Heart right ventricle (tissue), 16 donors: Measurements from ENCODE around the gene CPOX. TPM values are rescaled to one million over a fixed set of nuclear protein-coding genes. Genes with fewer than 3 reads are reported as not detected.
"Not testable (repeated sequence)": the region's sequence is repeated elsewhere in the genome, so short reads cannot be mapped to it uniquely, and the experiment has no call there.

Experiments used
- ATAC-seq, 8 donors: fragments of 200-7000 bp; cut with Tn5 transposase; one replicate each; pipeline ENCODE4 v1.9.1; 2020; ENCODE audit warnings: mild to moderate bottlenecking in 8 of 8, moderate library complexity in 8 of 8, moderate number of reproducible peaks in 1 of 8
- DNase-seq, 2 donors: peaks; one replicate each; pipeline ENCODE4 v3.0.0-alpha.2; 2020
- H3K27ac ChIP-seq, 10 donors: fragments of 200-600 bp; sonication (generic) in 2 of 10; one replicate each; pipeline versions ENCODE4 v1.5.0 to v1.8.0; 2020 to 2022; ENCODE audit warnings: mild to moderate bottlenecking in 3 of 10
- H3K27me3 ChIP-seq, 7 donors: fragments of 200-600 bp; one replicate each; pipeline ENCODE4 v1.8.0; 2021 to 2022; ENCODE audit warnings: mild to moderate bottlenecking in 2 of 7
- H3K36me3 ChIP-seq, 9 donors: fragments of 200-600 bp; sonication (generic) in 1 of 9; one replicate each; pipeline versions ENCODE4 v1.5.0 to v1.8.0; 2020 to 2022; ENCODE audit warnings: mild to moderate bottlenecking in 2 of 9
- H3K4me1 ChIP-seq, 9 donors: fragments of 200-600 bp; sonication (generic) in 1 of 9; one replicate each; pipeline versions ENCODE4 v1.5.0 to v1.8.0; 2020 to 2022; ENCODE audit warnings: mild to moderate bottlenecking in 4 of 9
- H3K4me3 ChIP-seq, 10 donors: fragments of 200-600 bp; sonication (generic) in 2 of 10; one replicate each; pipeline versions ENCODE4 v1.5.0 to v1.8.0; 2020 to 2022; ENCODE audit warnings: mild to moderate bottlenecking in 7 of 10, moderate library complexity in 2 of 10
- H3K9me3 ChIP-seq, 11 donors: fragments of 200-600 bp in 10 of 11; sonication (generic) in 2 of 11; one replicate each; pipeline versions ENCODE4 v1.5.0 to v1.8.0; 2013 to 2022; ENCODE audit warnings: mild to moderate bottlenecking in 2 of 11, control low read depth in 1 of 11, moderate library complexity in 1 of 11
- CTCF ChIP-seq, 9 donors: fragments of 200-600 bp; sonication (generic) in 2 of 9; IDR thresholded peaks; one replicate each; pipeline versions ENCODE4 v1.5.0 to v1.8.0; 2021 to 2022; ENCODE audit warnings: antibody characterized with exemption in 9 of 9, mild to moderate bottlenecking in 5 of 9, moderate library complexity in 1 of 9
- WGBS, 2 donors: extraction: QIAGEN DNeasy Blood & Tissue Kit; methylation state at CpG; one replicate each; pipeline ENCODE4 v1.1.7; 2013; ENCODE audit warnings: inconsistent platforms in 1 of 2; 5-methylcytosine and 5-hydroxymethylcytosine counted together
- intact Hi-C, 10 donors: fragments of 100-400 bp; cut with DNase I; formaldehyde crosslinking; loops; one replicate each; pipeline versions ENCODE4 v1.11.1 to v1.14.2; 2022
- polyA plus RNA-seq, 2 donors: library from polyadenylated mRNA; stranded (reverse); fragments of 200-250 nt; gene quantifications; one replicate each; pipeline ENCODE4 v1.2.3, GENCODE V29; 2013
- total RNA-seq, 10 donors: library from RNA; stranded (reverse); fragmentation: NEBNext Ultra II Directional in 3 of 10; extraction: Animal tissue kit (Norgen Biotek cat#: 25700) in 3 of 10; gene quantifications; one replicate each; pipeline versions ENCODE4 v1.2.1 to v1.2.4, GENCODE V29; 2021 to 2023
- donor health status: Arrhythmogenic right ventricular cardiomyopathy.
- donor health status: ischemic (EF 13 %, LVEDD 7.1; RV severe dilation, severe dysfunction).
- donor health status: healthy with polysubstance abuse.
- donor health status: DM: no; HTN: yes; CAD: no.
- donor health status: DM: no; HTN: no; CAD: no.
- donor health status: ischemic (EF 25% LVEDD 6.9; RV normal size, moderate dysfunction).
- donor health status: ischemic (EF 25% LVEDD 5.7; RV mildly dilated, moderate dysfunction).
- donor health status: healthy.
- donor health status: DM: yes; HTN: yes; CAD: no.
- donor health status: Ischemic cardiomyopathy.
- donor health status: ischemic (EF 35%, LVEDD 5.7; RV mildly dilated, moderate dysfunction).
- donor health status: nonischemic (EF 11% LVEDD 7.7; RV severe dilation, severe dysfunction).
- donor health status: DM: yes; HTN: yes; CAD: no.
- donor health status: PGD.
- donor health status: ischemic (EF 29% LVEDD 5.4; RV normal size, mild dysfunction).
- donor health status: nonischemic (EF 23%, LVEDD 6.1; RV moderate dilation, normal function).

CPOX gene
- total and polyA plus RNA-seq, 12 donors: 7.7 to 12.5 (median 11.0) TPM

- ATAC-seq (no peak), DNase-seq (no peak)
- H3K27me3 ChIP-seq: no peaks in the 10 kb centered on the region
- H3K4me1 ChIP-seq: peaks cover 0 to 37% (median 0%) of the 10 kb centered on the region in 9 donors
- WGBS, 2 donors: 92 to 93% methylated on average over 2 of the region's 2 CpGs
- no peak for TF ChIP-seq CTCF (IDR thresholded peaks at IDR 0.05)
- no peak overlapping the region for H3K4me3 ChIP-seq
- peaks cover 0 to 4% (median 0%) of the 10 kb centered on the region in 11 donors for H3K9me3 ChIP-seq
- intact Hi-C loops: no loop called here
- H3K27ac ChIP-seq: no peak overlapping the region
- H3K36me3 ChIP-seq: no peaks in the 10 kb centered on the region
These were observed 32.5 kb downstream of the CPOX start for GRCh38 chr3:98560911-98561310.

GRCh38 chr3:98559769-98560168 lies 33.6 kb downstream of the CPOX start:
- ATAC-seq, intact Hi-C loops, H3K27me3 ChIP-seq, DNase-seq, H3K36me3 ChIP-seq, H3K27ac ChIP-seq, H3K9me3 ChIP-seq, H3K4me3 ChIP-seq: not testable (repeated sequence)
- 95 to 98% methylated on average over 2 of the region's 2 CpGs for WGBS, 2 donors
- H3K4me1 ChIP-seq: peaks cover 0 to 28% (median 0%) of the 10 kb centered on the region in 9 donors

- peaks cover 0 to 18% (median 0%) of the 10 kb centered on the region in 9 donors for H3K4me1 ChIP-seq
- H3K27me3 ChIP-seq: no peaks in the 10 kb centered on the region
- no peaks in the 10 kb centered on the region for H3K36me3 ChIP-seq
- WGBS, 2 donors: 76 to 85% methylated on average over 6 of the region's 6 CpGs
- no peak for TF ChIP-seq CTCF (IDR thresholded peaks at IDR 0.05)
- ATAC-seq (no peak), DNase-seq (no peak)
- intact Hi-C loops: no loop called here
- peaks cover 0 to 4% (median 0%) of the 10 kb centered on the region in 11 donors for H3K9me3 ChIP-seq
- no peak overlapping the region for H3K4me3 ChIP-seq
- no peak overlapping the region for H3K27ac ChIP-seq
These were observed 35.1 kb downstream of the CPOX start for GRCh38 chr3:98558100-98558827.

DNA sequence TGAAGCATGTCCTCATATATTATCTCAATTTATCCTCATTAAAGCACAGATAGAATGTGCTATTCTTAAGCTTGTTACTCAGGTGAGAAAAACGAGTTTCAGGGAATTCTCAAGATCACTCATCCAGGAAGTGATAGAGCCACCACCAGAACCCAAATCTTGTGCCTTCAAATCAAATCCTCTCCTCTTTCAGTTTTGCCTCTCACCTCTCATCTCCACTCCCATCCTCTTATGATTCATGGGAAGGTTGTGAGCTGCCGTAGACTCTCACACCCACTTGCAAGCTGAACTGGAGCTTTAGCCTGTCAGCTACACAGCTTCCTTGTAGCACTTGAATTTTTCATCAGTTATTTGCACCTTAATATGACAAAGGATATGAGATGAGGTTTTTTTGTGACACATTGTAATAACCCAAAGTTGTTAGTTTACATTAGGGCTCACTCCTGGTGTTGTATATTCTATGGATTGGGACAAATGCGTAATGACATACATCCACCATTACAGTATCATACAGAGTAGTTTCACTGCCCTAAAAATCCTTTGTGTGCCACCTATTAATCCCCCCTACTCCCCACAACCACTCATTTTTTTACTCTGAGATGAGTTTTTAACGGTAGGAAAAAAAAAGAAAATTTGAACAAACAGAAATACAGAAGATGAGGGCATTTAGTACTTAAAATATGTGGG lies 35.9 kb downstream of the CPOX start:
- DNase-seq: no peak
- Histone ChIP-seq H3K4me1 (peaks cover 0 to 14% (median 0%) of the 10 kb centered on the region in 9 donors), H3K27ac (no peak overlapping the region), H3K27me3 (no peaks in the 10 kb centered on the region), H3K9me3 (peaks cover 0 to 4% (median 0%) of the 10 kb centered on the region in 11 donors), H3K36me3 (no peaks in the 10 kb centered on the region), H3K4me3 (no peak overlapping the region)
- no peak for ATAC-seq
- TF ChIP-seq CTCF (IDR thresholded peaks at IDR 0.05): no peak
- intact Hi-C loops: no loop called here
- 72 to 73% methylated on average over 4 of the region's 4 CpGs for WGBS, 2 donors
